ENCODE measurements around the gene ODAD4.

The ODAD4 gene

DNA sequence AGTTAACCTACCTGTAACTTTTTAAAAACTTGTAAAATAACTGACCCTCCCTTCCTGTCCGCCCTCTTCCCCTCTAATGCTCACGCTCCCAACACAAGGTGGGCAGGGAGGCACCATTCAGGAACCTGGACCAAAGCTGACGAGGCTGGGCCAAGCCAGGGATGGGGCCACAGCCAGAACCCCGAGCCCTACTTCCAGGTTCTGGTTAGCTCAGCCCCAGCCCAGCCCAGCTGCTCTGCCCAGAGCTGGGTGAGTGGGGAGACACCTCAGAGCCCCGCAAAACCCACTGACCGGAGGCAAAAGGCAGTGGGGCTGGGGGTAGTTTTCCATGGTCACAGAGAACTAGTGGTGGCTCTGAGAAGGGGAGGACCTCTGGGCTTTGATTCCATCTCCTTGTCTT lies 43.6 kb downstream of the ODAD4 start:
- no peaks in the 10 kb centered on the region for H3K27me3 ChIP-seq (ENCODE audit: control insufficient read depth, insufficient read depth, low read length)
- H3K27ac ChIP-seq (ENCODE audit: low read depth, low read length) = no peak overlapping the region
- H3K9ac ChIP-seq (ENCODE audit: low read depth, low read length) = no peak overlapping the region
- no peak overlapping the region for H3K4me3 ChIP-seq (ENCODE audit: low read depth, low read length)
- H3K4me1 ChIP-seq (ENCODE audit: control insufficient read depth, insufficient read depth, low read length) = no peaks in the 10 kb centered on the region
- peaks cover 83% of the 10 kb centered on the region for H3K36me3 ChIP-seq (ENCODE audit: control insufficient read depth, insufficient read depth, low read length)
- no peaks in the 10 kb centered on the region for H3K9me3 ChIP-seq (ENCODE audit: control insufficient read depth, insufficient read depth, low read length)

DNA sequence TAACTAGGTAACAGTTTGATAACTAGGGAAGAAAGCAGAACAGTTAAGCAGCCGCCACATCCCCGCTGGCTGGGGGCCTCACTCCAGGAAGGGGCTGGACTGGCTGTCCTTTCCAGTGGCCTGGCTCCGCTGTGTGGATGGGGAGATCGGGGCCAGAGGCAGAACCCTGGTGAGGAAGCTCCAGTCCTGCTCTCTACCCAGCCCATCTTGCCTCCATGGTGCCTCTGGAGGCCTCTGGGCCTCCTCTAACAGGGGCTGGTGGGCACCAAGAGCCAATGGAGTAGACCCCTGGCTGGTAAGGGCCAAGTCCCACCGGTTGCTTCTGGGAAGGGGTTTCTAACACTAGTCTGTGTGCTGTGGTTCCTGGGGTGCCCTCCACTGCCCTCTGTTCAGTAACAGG lies 44.2 kb downstream of the ODAD4 start:
- Histone ChIP-seq H3K9me3 (ENCODE audit: control insufficient read depth, insufficient read depth, low read length) (no peaks in the 10 kb centered on the region), H3K9ac (ENCODE audit: low read depth, low read length) (no peak overlapping the region), H3K27ac (ENCODE audit: low read depth, low read length) (no peak overlapping the region), H3K4me3 (ENCODE audit: low read depth, low read length) (no peak overlapping the region), H3K36me3 (ENCODE audit: control insufficient read depth, insufficient read depth, low read length) (peaks cover 80% of the 10 kb centered on the region), H3K27me3 (ENCODE audit: control insufficient read depth, insufficient read depth, low read length) (no peaks in the 10 kb centered on the region), H3K4me1 (ENCODE audit: control insufficient read depth, insufficient read depth, low read length) (no peaks in the 10 kb centered on the region)

DNA sequence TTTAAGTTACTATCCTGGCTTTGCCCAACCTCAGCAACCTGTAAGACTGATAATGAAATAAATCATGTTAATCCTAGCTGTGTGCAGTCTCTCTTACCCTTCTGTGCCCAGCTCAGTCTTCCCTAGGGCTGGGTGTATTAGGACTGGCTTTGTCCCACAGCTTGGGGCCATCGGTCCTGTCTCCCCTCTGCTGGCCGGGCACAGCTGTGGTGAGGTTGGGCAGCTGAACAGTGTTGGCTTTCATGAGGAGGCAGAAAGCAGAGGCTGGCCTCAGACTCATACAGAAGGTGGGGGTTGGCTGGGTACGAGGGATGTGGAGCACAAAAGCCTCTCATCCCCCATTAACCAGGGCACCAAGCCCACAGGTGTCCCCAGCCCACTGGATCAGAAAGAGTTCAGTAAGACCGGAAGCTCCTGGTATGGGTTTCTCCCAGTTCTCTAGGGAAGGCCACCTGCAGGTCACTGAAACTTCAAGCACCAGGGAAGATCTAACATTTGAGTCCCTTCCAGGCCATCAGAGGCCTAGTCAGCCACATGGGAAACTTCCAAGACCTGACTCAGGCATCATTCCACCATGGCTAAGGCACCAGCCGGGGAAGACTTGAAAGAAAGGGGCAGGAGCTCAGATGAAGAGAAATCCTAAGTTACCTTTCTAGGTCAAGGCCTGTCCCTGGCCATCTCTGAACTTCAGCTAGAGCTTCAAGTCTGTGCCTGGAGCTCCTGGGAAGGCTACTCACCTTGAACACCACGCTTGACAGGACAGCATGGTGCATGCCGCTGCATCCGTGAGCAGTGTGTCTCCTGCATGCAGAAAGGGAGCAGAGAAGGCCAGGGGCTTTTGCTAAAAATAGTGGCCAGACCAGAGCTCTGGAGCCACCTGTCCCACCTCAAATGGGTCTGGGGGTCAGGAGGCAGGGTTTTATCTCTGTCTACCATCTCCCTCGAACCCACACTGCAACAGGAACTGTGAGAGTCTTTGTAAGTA lies 45.0 kb downstream of the ODAD4 start:
- H3K4me1 ChIP-seq (ENCODE audit: control insufficient read depth, insufficient read depth, low read length) = no peaks in the 10 kb centered on the region
- H3K27ac ChIP-seq (ENCODE audit: low read depth, low read length) = no peak overlapping the region

DNA sequence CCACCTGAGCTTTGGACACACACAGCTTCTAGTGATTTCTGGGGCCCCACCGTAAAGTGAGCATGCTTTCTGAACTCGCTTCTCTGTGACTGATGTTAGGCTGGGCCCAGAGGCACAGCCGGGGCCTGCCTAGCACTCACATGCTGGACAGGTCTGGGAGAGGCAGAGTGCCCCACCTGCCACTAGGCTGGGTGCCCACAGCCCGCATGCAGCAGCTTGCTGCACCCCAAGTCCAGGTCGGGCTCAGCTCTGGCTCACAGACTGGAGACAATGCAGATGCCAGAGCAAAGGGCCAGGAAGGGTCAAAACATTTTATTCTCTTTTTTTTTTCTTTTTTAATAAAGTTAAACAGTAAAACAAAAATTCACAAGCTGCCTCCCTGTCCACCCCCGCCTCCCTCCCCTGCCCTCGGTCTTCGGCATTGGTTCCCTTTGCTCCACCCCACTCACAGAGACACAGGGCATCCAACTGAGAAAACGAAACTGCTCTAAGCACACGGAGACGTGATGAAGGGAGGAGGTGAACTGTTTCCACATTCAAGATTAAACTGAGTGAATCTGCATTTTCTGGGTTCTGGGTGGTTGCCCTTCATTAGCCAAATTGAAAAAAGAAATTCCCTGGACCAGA lies 45.8 kb downstream of the ODAD4 start:
- Histone ChIP-seq H3K27ac (ENCODE audit: low read depth, low read length) (no peak overlapping the region), H3K9ac (ENCODE audit: low read depth, low read length) (no peak overlapping the region), H3K4me3 (ENCODE audit: low read depth, low read length) (no peak overlapping the region), H3K36me3 (ENCODE audit: control insufficient read depth, insufficient read depth, low read length) (peaks cover 88% of the 10 kb centered on the region), H3K4me1 (ENCODE audit: control insufficient read depth, insufficient read depth, low read length) (no peaks in the 10 kb centered on the region), H3K9me3 (ENCODE audit: control insufficient read depth, insufficient read depth, low read length) (no peaks in the 10 kb centered on the region), H3K27me3 (ENCODE audit: control insufficient read depth, insufficient read depth, low read length) (no peaks in the 10 kb centered on the region)

More for the DNA sequence above, 45.0 kb downstream of the ODAD4 start:
- Histone ChIP-seq H3K36me3 (ENCODE audit: control insufficient read depth, insufficient read depth, low read length) (peaks cover 86% of the 10 kb centered on the region), H3K4me3 (ENCODE audit: low read depth, low read length) (no peak overlapping the region), H3K9ac (ENCODE audit: low read depth, low read length) (no peak overlapping the region), H3K9me3 (ENCODE audit: control insufficient read depth, insufficient read depth, low read length) (no peaks in the 10 kb centered on the region), H3K27me3 (ENCODE audit: control insufficient read depth, insufficient read depth, low read length) (no peaks in the 10 kb centered on the region)

DNA sequence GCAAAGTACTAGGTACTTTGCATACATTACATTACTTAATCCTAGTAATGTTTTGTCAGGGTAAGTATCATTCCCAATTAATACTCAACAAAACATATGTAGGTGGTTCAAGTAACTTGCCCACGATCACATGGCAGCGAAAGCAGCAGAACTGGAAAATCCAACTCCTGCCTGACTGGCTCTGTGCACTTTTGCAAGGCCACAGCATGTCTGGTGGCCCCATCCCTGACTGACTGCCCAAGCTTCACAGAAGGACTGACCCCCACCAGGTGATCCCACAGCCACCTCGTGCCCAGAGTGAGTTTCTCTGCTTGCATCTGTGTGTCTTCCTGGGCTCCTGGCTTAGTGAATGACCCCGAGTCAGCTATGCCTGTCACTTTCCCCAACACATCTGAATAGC lies 47.6 kb downstream of the ODAD4 start:
- H3K27me3 ChIP-seq (ENCODE audit: control insufficient read depth, insufficient read depth, low read length) = no peaks in the 10 kb centered on the region
- no peak overlapping the region for H3K27ac ChIP-seq (ENCODE audit: low read depth, low read length)
- H3K4me1 ChIP-seq (ENCODE audit: control insufficient read depth, insufficient read depth, low read length) = no peaks in the 10 kb centered on the region
- H3K36me3 ChIP-seq (ENCODE audit: control insufficient read depth, insufficient read depth, low read length) = peaks cover 90% of the 10 kb centered on the region
- H3K4me3 ChIP-seq (ENCODE audit: low read depth, low read length) = no peak overlapping the region
- H3K9me3 ChIP-seq (ENCODE audit: control insufficient read depth, insufficient read depth, low read length) = no peaks in the 10 kb centered on the region
- no peak overlapping the region for H3K9ac ChIP-seq (ENCODE audit: low read depth, low read length)

DNA sequence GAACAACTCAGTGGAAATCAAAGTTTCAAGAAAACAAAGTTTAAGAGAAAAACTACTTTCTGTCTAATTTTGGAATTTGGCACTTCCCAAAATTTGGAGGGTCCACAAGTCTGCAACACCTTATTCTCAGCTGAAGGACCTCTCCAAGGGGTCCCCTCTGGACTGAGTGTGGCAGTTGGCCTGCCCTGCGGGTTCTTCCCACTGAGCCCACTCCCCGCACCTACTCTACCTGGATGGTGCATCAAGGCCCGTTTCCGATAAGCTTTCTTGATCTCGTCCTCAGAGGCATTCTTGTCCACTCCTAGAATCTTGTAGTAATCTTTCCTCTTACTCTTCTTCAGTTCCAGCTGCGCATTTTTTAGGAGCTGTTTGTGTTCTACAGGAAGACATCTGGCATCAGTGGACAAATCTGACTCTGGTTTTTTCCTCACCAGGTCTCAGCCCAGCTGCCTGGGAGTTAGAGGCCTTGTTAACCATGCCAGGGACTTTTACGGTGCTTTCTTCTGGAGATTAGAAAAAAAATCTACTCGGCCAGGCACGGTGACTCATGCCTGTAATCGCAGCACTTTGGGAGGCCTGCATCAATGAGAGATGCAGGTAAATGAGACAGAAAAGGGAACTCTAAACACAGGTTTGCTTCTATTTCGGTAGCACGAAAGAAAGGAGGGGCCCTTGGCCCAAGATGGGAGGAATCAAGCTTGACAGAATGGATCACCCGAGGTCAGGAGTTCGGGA lies 51.8 kb downstream of the ODAD4 start:
- no peaks in the 10 kb centered on the region for H3K4me1 ChIP-seq (ENCODE audit: control insufficient read depth, insufficient read depth, low read length)
- H3K9ac ChIP-seq (ENCODE audit: low read depth, low read length) = no peak overlapping the region
- H3K36me3 ChIP-seq (ENCODE audit: control insufficient read depth, insufficient read depth, low read length) = peaks cover 87% of the 10 kb centered on the region
- no peaks in the 10 kb centered on the region for H3K27me3 ChIP-seq (ENCODE audit: control insufficient read depth, insufficient read depth, low read length)
- no peaks in the 10 kb centered on the region for H3K9me3 ChIP-seq (ENCODE audit: control insufficient read depth, insufficient read depth, low read length)
- no peak overlapping the region for H3K27ac ChIP-seq (ENCODE audit: low read depth, low read length)
- H3K4me3 ChIP-seq (ENCODE audit: low read depth, low read length) = no peak overlapping the region

DNA sequence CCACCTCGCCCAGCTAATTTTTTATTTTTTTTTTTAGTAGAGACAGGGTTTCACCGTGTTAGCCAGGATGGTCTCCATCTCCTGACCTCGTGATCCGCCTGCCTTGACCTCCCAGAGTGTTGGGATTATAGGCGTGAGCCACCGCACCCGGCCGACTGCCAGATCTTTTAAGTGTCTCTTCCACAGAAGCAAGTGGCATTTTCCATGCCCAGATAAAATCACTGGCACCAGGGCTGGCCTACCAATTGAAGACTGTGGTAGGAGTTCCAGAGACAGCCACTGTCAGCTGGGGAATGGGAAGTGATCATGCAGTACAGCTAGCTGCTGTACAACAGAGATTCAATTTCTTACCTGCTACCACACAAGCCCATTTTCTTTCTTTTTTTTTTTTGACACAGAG lies 54.0 kb downstream of the ODAD4 start:
- no peaks in the 10 kb centered on the region for H3K27me3 ChIP-seq (ENCODE audit: control insufficient read depth, insufficient read depth, low read length)
- H3K36me3 ChIP-seq (ENCODE audit: control insufficient read depth, insufficient read depth, low read length) = peaks cover 93% of the 10 kb centered on the region
- no peak overlapping the region for H3K4me3 ChIP-seq (ENCODE audit: low read depth, low read length)
- H3K4me1 ChIP-seq (ENCODE audit: control insufficient read depth, insufficient read depth, low read length) = no peaks in the 10 kb centered on the region
- H3K9ac ChIP-seq (ENCODE audit: low read depth, low read length) = no peak overlapping the region
- H3K27ac ChIP-seq (ENCODE audit: low read depth, low read length) = no peak overlapping the region
- H3K9me3 ChIP-seq (ENCODE audit: control insufficient read depth, insufficient read depth, low read length) = no peaks in the 10 kb centered on the region

DNA sequence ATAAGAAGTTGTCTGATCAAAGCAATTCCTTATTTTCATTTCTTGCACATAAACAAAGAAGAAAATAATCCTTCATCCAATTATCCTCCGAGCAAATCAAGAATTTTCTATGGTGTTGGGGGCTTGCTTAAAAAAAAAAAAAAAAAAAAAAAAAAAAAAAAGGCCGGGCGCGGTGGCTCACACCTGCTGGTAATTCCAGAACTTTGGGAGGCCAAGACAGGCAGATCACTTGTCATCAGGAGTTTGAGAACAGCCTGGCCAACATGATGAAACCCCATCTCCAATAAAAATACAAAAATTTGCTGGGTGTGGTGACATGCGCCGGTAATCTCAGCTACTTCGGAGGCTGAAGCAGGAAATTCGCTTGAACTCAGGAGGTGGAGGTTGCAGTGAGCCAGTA lies 55.5 kb downstream of the ODAD4 start:
- Histone ChIP-seq H3K4me1 (ENCODE audit: control insufficient read depth, insufficient read depth, low read length) (no peaks in the 10 kb centered on the region), H3K36me3 (ENCODE audit: control insufficient read depth, insufficient read depth, low read length) (peaks cover 97% of the 10 kb centered on the region), H3K27me3 (ENCODE audit: control insufficient read depth, insufficient read depth, low read length) (no peaks in the 10 kb centered on the region), H3K9me3 (ENCODE audit: control insufficient read depth, insufficient read depth, low read length) (no peaks in the 10 kb centered on the region), H3K27ac (ENCODE audit: low read depth, low read length) (no peak overlapping the region), H3K4me3 (ENCODE audit: low read depth, low read length) (no peak overlapping the region), H3K9ac (ENCODE audit: low read depth, low read length) (no peak overlapping the region)

DNA sequence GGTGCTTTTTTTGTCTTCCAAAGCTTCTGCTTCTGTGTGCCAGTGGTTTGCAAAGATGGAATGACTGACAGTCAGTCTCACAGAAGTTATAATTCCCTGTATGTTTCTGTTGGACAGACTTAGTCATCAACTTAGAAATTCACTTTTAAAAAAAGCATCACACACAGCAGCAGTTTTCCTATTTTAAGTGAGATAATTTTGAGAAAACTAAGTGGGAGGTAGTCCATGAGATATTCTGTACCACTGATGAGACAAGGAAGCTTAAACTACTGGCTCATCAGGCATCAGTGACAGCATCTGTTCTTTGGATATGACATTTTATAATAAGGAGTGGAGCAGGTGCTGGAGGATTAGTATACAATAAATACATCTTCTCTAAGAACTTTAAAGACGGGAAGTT lies 56.2 kb downstream of the ODAD4 start:
- H3K27me3 ChIP-seq (ENCODE audit: control insufficient read depth, insufficient read depth, low read length) = no peaks in the 10 kb centered on the region
- H3K36me3 ChIP-seq (ENCODE audit: control insufficient read depth, insufficient read depth, low read length) = peaks cover 97% of the 10 kb centered on the region
- no peak overlapping the region for H3K4me3 ChIP-seq (ENCODE audit: low read depth, low read length)
- no peaks in the 10 kb centered on the region for H3K9me3 ChIP-seq (ENCODE audit: control insufficient read depth, insufficient read depth, low read length)
- no peak overlapping the region for H3K27ac ChIP-seq (ENCODE audit: low read depth, low read length)
- no peaks in the 10 kb centered on the region for H3K4me1 ChIP-seq (ENCODE audit: control insufficient read depth, insufficient read depth, low read length)
- H3K9ac ChIP-seq (ENCODE audit: low read depth, low read length) = no peak overlapping the region

DNA sequence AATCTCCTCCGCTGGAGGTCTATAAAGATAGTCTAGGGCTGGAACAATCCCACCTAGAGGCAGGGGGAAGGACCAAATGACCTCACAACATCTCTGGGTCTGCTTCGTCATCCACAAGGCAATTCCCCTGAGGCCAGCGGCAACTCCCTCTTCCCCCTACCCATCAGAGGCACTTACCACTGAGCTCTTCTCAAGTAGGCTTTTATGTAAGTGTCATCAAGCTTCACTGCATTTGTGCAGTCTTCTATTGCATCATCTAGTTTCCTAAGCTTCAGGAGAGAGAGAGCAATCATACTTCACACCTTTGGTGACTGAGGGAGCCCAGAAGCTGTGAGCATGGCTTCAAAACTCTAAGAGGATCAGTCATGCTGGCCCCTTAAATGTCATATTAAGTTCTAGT lies 57.2 kb downstream of the ODAD4 start:
- Histone ChIP-seq H3K27me3 (ENCODE audit: control insufficient read depth, insufficient read depth, low read length) (no peaks in the 10 kb centered on the region), H3K27ac (ENCODE audit: low read depth, low read length) (no peak overlapping the region), H3K9me3 (ENCODE audit: control insufficient read depth, insufficient read depth, low read length) (no peaks in the 10 kb centered on the region), H3K4me3 (ENCODE audit: low read depth, low read length) (no peak overlapping the region), H3K4me1 (ENCODE audit: control insufficient read depth, insufficient read depth, low read length) (no peaks in the 10 kb centered on the region), H3K9ac (ENCODE audit: low read depth, low read length) (no peak overlapping the region), H3K36me3 (ENCODE audit: control insufficient read depth, insufficient read depth, low read length) (peaks cover 96% of the 10 kb centered on the region)

DNA sequence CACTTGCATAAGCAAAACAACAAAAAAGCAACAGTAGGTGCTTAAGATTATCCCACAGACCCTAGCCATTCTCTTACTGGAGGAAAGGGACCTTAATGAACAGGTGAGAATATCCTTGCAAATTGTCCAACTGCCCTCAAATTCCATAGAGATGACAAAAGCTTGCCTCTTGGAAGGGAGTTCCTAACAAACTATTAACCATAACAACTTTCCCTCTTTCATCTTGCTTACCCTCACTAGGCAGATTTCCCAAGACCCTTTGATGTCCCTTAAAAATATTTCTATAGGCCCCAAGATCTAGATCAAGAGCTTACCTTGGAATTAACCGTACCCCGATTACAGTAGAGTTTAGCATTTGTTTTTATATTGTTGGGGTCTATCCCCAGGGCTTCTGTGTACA lies 58.0 kb downstream of the ODAD4 start:
- Histone ChIP-seq H3K27ac (ENCODE audit: low read depth, low read length) (no peak overlapping the region), H3K4me1 (ENCODE audit: control insufficient read depth, insufficient read depth, low read length) (no peaks in the 10 kb centered on the region), H3K36me3 (ENCODE audit: control insufficient read depth, insufficient read depth, low read length) (peaks cover 95% of the 10 kb centered on the region), H3K9me3 (ENCODE audit: control insufficient read depth, insufficient read depth, low read length) (no peaks in the 10 kb centered on the region), H3K4me3 (ENCODE audit: low read depth, low read length) (no peak overlapping the region), H3K9ac (ENCODE audit: low read depth, low read length) (no peak overlapping the region), H3K27me3 (ENCODE audit: control insufficient read depth, insufficient read depth, low read length) (no peaks in the 10 kb centered on the region)

All from HUES48 (cell line).